ENCODE measurements around the gene ANKRD24.

Gene ANKRD24

DNA sequence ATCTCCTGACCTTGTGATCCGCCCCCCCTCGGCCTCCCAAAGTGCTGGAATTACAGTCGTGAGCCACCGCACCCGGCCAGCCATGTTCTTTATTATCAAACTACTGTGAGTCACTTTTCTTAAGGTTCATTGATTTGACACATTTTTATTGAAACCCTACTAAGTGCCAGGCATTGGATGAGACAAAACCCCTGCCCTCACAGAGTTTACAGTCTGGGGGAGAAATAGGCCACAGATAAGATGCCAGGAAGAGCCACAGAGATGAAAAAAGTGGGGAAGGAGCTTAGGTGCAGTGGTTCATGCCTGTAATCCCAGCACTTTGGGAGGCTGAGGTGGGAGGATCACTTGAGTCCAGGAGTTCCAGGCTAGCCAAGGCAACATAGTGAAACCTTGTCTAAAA, 44.0 kb upstream of the ANKRD24 start:
- H3K27ac ChIP-seq (ENCODE audit: extremely low read depth, low read depth, low read length) = no peak overlapping the region
- H3K4me3 ChIP-seq (ENCODE audit: low read depth, low read length) = no peak overlapping the region
- H3K9me3 ChIP-seq (ENCODE audit: control insufficient read depth, insufficient read depth, low read depth, low read length) = no peaks in the 10 kb centered on the region
- TF ChIP-seq ZNF701 (tag by site-specific recombination; IDR thresholded peaks at IDR 0.05) (no peak), ZIC2 (tag by site-specific recombination; IDR thresholded peaks at IDR 0.05) (no peak), ZNF37A (tag by site-specific recombination; IDR thresholded peaks at IDR 0.05) (no peak), ZNF23 (tag by site-specific recombination; IDR thresholded peaks at IDR 0.05; ENCODE audit: borderline replicate concordance) (no peak), ZNF658 (tag by site-specific recombination; IDR thresholded peaks at IDR 0.05) (no peak), ZNF274 (IDR thresholded peaks at IDR 0.05; ENCODE audit: low read length) (no peak), ZNF274 (tag by site-specific recombination; IDR thresholded peaks at IDR 0.05; ENCODE audit: borderline replicate concordance) (no peak), SP7 (tag by site-specific recombination; IDR thresholded peaks at IDR 0.05) (no peak), ZNF837 (tag by site-specific recombination; IDR thresholded peaks at IDR 0.05) (no peak), ZNF549 (tag by site-specific recombination; IDR thresholded peaks at IDR 0.05) (no peak), ZNF571 (tag by site-specific recombination; IDR thresholded peaks at IDR 0.05) (no peak), ZNF776 (tag by site-specific recombination; IDR thresholded peaks at IDR 0.05; ENCODE audit: borderline replicate concordance) (no peak), MZF1 (tag by site-specific recombination; IDR thresholded peaks at IDR 0.05; ENCODE audit: borderline replicate concordance) (no peak), TRIM28 (IDR thresholded peaks at IDR 0.05; ENCODE audit: borderline replicate concordance, low read length) (no peak), ZNF133 (tag by site-specific recombination; IDR thresholded peaks at IDR 0.05) (no peak)
- TF ChIP-seq, protein P1, sequence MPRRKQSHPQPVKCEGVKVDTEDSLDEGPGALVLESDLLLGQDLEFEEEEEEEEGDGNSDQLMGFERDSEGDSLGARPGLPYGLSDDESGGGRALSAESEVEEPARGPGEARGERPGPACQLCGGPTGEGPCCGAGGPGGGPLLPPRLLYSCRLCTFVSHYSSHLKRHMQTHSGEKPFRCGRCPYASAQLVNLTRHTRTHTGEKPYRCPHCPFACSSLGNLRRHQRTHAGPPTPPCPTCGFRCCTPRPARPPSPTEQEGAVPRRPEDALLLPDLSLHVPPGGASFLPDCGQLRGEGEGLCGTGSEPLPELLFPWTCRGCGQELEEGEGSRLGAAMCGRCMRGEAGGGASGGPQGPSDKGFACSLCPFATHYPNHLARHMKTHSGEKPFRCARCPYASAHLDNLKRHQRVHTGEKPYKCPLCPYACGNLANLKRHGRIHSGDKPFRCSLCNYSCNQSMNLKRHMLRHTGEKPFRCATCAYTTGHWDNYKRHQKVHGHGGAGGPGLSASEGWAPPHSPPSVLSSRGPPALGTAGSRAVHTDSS (tag by site-specific recombination; IDR thresholded peaks at IDR 0.05) = no peak
- TF ChIP-seq, protein P2, sequence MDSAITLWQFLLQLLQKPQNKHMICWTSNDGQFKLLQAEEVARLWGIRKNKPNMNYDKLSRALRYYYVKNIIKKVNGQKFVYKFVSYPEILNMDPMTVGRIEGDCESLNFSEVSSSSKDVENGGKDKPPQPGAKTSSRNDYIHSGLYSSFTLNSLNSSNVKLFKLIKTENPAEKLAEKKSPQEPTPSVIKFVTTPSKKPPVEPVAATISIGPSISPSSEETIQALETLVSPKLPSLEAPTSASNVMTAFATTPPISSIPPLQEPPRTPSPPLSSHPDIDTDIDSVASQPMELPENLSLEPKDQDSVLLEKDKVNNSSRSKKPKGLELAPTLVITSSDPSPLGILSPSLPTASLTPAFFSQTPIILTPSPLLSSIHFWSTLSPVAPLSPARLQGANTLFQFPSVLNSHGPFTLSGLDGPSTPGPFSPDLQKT (IDR thresholded peaks at IDR 0.05; ENCODE audit: borderline replicate concordance, low read depth, low read length) = no peak
- TF ChIP-seq, protein P3, sequence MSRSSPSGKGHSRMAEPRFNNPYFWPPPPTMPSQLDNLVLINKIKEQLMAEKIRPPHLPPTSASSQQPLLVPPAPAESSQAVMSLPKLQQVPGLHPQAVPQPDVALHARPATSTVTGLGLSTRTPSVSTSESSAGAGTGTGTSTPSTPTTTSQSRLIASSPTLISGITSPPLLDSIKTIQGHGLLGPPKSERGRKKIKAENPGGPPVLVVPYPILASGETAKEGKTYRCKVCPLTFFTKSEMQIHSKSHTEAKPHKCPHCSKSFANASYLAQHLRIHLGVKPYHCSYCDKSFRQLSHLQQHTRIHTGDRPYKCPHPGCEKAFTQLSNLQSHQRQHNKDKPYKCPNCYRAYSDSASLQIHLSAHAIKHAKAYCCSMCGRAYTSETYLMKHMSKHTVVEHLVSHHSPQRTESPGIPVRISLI (tag by site-specific recombination; IDR thresholded peaks at IDR 0.05) = no peak
- TF ChIP-seq, protein P4, sequence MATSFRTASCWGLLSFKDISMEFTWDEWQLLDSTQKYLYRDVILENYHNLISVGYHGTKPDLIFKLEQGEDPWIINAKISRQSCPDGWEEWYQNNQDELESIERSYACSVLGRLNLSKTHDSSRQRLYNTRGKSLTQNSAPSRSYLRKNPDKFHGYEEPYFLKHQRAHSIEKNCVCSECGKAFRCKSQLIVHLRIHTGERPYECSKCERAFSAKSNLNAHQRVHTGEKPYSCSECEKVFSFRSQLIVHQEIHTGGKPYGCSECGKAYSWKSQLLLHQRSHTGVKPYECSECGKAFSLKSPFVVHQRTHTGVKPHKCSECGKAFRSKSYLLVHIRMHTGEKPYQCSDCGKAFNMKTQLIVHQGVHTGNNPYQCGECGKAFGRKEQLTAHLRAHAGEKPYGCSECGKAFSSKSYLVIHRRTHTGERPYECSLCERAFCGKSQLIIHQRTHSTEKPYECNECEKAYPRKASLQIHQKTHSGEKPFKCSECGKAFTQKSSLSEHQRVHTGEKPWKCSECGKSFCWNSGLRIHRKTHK (tag by site-specific recombination; IDR thresholded peaks at IDR 0.05) = no peak
- POLR2A ChIA-PET = no interaction called here
- CTCF ChIA-PET = interaction anchor here (0.6 to 2.9 kb wide), 4 partner anchors 10 to 153 kb away, joined by 3 to 21 read pairs (median 9); partner anchors contain the start of gene EEF2
- no peaks in the 10 kb centered on the region for H3K36me3 ChIP-seq (ENCODE audit: control insufficient read depth in 2 of 2, insufficient read depth in 1 of 2, low read length in 2 of 2)
- no peaks in the 10 kb centered on the region for H3K4me1 ChIP-seq (ENCODE audit: control insufficient read depth, insufficient read depth, low read length)

DNA sequence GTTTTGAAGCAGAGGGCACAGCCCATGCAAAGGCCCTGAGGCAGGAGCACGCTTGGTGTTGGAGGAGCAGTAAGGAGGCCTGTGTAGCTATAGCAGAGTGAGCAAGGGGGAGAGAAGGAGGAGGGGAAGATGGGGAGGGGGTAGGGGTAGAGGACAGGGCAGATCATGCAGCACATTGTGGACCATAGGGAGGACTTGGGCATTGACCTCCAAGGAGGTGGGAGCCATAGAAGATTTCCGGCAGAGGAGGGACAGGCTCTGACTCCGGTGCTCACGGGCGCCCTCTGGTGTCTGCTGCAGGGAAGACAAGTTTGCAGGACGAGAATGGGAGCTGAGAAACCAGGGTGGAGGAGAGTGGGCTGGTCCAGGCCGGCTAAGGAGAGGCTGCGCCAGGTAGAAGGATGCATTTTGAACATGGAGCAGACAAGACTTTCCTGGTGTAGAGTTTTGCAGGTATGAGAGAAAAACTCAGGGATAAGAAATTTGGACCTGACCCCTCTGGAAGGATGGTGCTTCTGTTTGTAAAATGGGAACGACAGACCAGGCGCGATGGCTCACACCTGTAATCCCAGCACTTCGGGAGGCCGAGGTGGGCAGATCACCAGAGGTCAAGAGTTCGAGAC, 42.8 kb upstream of the ANKRD24 start:
- no peak overlapping the region for H3K4me3 ChIP-seq (ENCODE audit: low read depth, low read length)
- H3K9me3 ChIP-seq (ENCODE audit: control insufficient read depth, insufficient read depth, low read depth, low read length) = no peaks in the 10 kb centered on the region
- H3K4me1 ChIP-seq (ENCODE audit: control insufficient read depth, insufficient read depth, low read length) = no peaks in the 10 kb centered on the region
- no peak overlapping the region for H3K27ac ChIP-seq (ENCODE audit: extremely low read depth, low read depth, low read length)
- POLR2A ChIA-PET = interaction anchor here (0.6 to 1.2 kb wide), 4 partner anchors 9 to 774 kb away, joined by 3 to 6 read pairs (median 3); partner anchors contain the start of gene EEF2
- no peaks in the 10 kb centered on the region for H3K36me3 ChIP-seq (ENCODE audit: control insufficient read depth in 2 of 2, insufficient read depth in 1 of 2, low read length in 2 of 2)
- CTCF ChIA-PET = interaction anchor here (0.6 to 2.9 kb wide), 31 partner anchors 8 to 583 kb away, joined by 3 to 47 read pairs (median 5); partner anchors contain the start of genes CREB3L3, EEF2, YJU2 and ZBTB7A
- TF ChIP-seq SP7 (tag by site-specific recombination; IDR thresholded peaks at IDR 0.05) (peak; percentile 19; the same call in 1 of the 2 replicates), ZFP69B (tag by site-specific recombination; IDR thresholded peaks at IDR 0.05) (0 out of 2 replicates have a peak, but pooled peaks have one; percentile 22), ZNF16 (tag by site-specific recombination; IDR thresholded peaks at IDR 0.05; ENCODE audit: low read depth) (peak; percentile 99), ZNF335 (tag by site-specific recombination; conservative IDR thresholded peaks at IDR 0.05) (peak; percentile 45), HOXD13 (CRISPR knock-in tag; IDR thresholded peaks at IDR 0.05; ENCODE audit: borderline replicate concordance) (no peak), SP2 (tag by site-specific recombination; IDR thresholded peaks at IDR 0.05) (0 out of 2 replicates have a peak, but pooled peaks have one; percentile 18), ZXDB (tag by site-specific recombination; IDR thresholded peaks at IDR 0.05) (peak; percentile 17; the same call in 1 of the 2 replicates), EGR2 (tag by site-specific recombination; IDR thresholded peaks at IDR 0.05; ENCODE audit: low read depth) (0 out of 2 replicates have a peak, but pooled peaks have one; percentile 11)
- TF ChIP-seq, protein P5, sequence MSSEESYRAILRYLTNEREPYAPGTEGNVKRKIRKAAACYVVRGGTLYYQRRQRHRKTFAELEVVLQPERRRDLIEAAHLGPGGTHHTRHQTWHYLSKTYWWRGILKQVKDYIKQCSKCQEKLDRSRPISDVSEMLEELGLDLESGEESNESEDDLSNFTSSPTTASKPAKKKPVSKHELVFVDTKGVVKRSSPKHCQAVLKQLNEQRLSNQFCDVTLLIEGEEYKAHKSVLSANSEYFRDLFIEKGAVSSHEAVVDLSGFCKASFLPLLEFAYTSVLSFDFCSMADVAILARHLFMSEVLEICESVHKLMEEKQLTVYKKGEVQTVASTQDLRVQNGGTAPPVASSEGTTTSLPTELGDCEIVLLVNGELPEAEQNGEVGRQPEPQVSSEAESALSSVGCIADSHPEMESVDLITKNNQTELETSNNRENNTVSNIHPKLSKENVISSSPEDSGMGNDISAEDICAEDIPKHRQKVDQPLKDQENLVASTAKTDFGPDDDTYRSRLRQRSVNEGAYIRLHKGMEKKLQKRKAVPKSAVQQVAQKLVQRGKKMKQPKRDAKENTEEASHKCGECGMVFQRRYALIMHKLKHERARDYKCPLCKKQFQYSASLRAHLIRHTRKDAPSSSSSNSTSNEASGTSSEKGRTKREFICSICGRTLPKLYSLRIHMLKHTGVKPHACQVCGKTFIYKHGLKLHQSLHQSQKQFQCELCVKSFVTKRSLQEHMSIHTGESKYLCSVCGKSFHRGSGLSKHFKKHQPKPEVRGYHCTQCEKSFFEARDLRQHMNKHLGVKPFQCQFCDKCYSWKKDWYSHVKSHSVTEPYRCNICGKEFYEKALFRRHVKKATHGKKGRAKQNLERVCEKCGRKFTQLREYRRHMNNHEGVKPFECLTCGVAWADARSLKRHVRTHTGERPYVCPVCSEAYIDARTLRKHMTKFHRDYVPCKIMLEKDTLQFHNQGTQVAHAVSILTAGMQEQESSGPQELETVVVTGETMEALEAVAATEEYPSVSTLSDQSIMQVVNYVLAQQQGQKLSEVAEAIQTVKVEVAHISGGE (tag by site-specific recombination; conservative IDR thresholded peaks at IDR 0.05; ENCODE audit: low read depth) = 0 out of 2 replicates have a peak, but pooled peaks have one; percentile 19
